A549 (cell line): Measurements from ENCODE around the gene APOBEC4. TPM values are rescaled to one million over a fixed set of nuclear protein-coding genes. Genes with fewer than 3 reads are reported as not detected.

ENCODE experiments used
- ATAC-seq, 2 experiments: fragments of 200-7000 bp in 1 of 2; fragments of >200 bp in 1 of 2; cut with Nextera tagmentation in 1 of 2; cut with Tn5 transposase in 1 of 2; 3 replicates each; pipeline versions ENCODE4 v1.8.0 to v1.9.1; 2018 to 2020; ENCODE audit warnings: mild to moderate bottlenecking in 1 of 2, moderate library complexity in 1 of 2
- CTCF ChIA-PET: fragments of 300-600 bp; sonication (Branson Sonifier 250); formaldehyde crosslinking; extraction: SDS; loops from one replicate; lab custom pipeline; 2021; ENCODE audit warnings: antibody characterized with exemption, inconsistent platforms; lab: Yijun Ruan, JAX
- POLR2A ChIA-PET: fragments of 350-600 bp; formaldehyde crosslinking; extraction: SDS; loops from one replicate; lab custom pipeline; 2021; ENCODE audit warnings: antibody characterized with exemption, inconsistent platforms; lab: Yijun Ruan, JAX
- DNase-seq, 2 experiments: peaks; one replicate each; pipeline versions ENCODE4 v3.0.0 to v3.0.0-alpha.2; 2011 to 2016; ENCODE audit warnings: low read depth in 1 of 2, low spot score in 1 of 2
- FAIRE-seq: peaks from 2 replicates; lab custom pipeline; 2011; peaks lifted over from hg19 to GRCh38; lab: Jason Lieb, UNC
- H3K27ac ChIP-seq, 2 experiments: fragments of >200 bp; sonication (Bioruptor Twin); formaldehyde crosslinking; 3 replicates each; pipeline ENCODE4 v1.5.1; 2016 to 2017
- H3K4me1 ChIP-seq: fragments of >200 bp; sonication (Bioruptor Twin); formaldehyde crosslinking; 3 replicates; pipeline ENCODE4 v1.6.1; 2016
- H3K4me2 ChIP-seq: fragments of >200 bp; sonication (Bioruptor Twin); formaldehyde crosslinking; 3 replicates; pipeline ENCODE4 v1.6.1; 2016
- H3K4me3 ChIP-seq: fragments of >200 bp; sonication (Bioruptor Twin); formaldehyde crosslinking; 3 replicates; pipeline ENCODE4 v1.5.1; 2016
- H3K9me3 ChIP-seq: fragments of >200 bp; sonication (Bioruptor Twin); formaldehyde crosslinking; 3 replicates; pipeline ENCODE4 v1.6.1; 2016
- CHD4 ChIP-seq: fragments of 200-600 bp; sonication (generic); IDR thresholded peaks from 2 replicates; pipeline ENCODE4 v1.6.1; 2016; ENCODE audit warnings: antibody characterized with exemption, mild to moderate bottlenecking, borderline replicate concordance
- FOXS1 ChIP-seq: fragments of 250-450 bp; sonication (Bioruptor Pico); IDR thresholded peaks from 2 replicates; pipeline ENCODE4 v1.5.0; 2020; ENCODE audit warnings: mild to moderate bottlenecking, moderate library complexity
- HOXB13 ChIP-seq: fragments of 250-450 bp; sonication (Bioruptor Pico); IDR thresholded peaks from 2 replicates; pipeline ENCODE4 v1.5.0; 2020; ENCODE audit warnings: low read depth, mild to moderate bottlenecking, moderate library complexity
- MAFK ChIP-seq: fragments of 450-650 bp; IDR thresholded peaks from 2 replicates; pipeline ENCODE4 v1.6.1; 2014; ENCODE audit not compliant: partially characterized antibody
- MAZ ChIP-seq: fragments of 150-350 bp; IDR thresholded peaks from 2 replicates; pipeline ENCODE4 v1.6.1; 2014; ENCODE audit warnings: antibody characterized with exemption, low read depth, low read length, borderline replicate concordance
- PHF8 ChIP-seq: fragments of 200-600 bp; sonication (generic); IDR thresholded peaks from 2 replicates; pipeline ENCODE4 v1.6.1; 2016; ENCODE audit warnings: low read depth, mild to moderate bottlenecking, antibody characterized with exemption, moderate library complexity, borderline replicate concordance
- RAD21 ChIP-seq, 2 experiments: fragments of >200 bp in 1 of 2; sonication (Bioruptor Twin) in 1 of 2; formaldehyde crosslinking in 1 of 2; IDR thresholded peaks in 1 of 2; conservative IDR thresholded peaks in 1 of 2; 2 replicates in 1 of 2; 3 replicates in 1 of 2; pipeline ENCODE4 v1.6.1; 2012 to 2018; ENCODE audit warnings: inconsistent platforms in 1 of 2
- SMC3 ChIP-seq: fragments of >200 bp; sonication (Bioruptor Twin); formaldehyde crosslinking; IDR thresholded peaks from 3 replicates; pipeline ENCODE4 v1.6.1; 2018; ENCODE audit warnings: inconsistent platforms
- TFCP2L1 ChIP-seq: fragments of 250-450 bp; sonication (Bioruptor Pico); IDR thresholded peaks from 2 replicates; pipeline ENCODE4 v1.5.0; 2021; ENCODE audit warnings: mild to moderate bottlenecking
- ZC3H11A ChIP-seq: fragments of 450-650 bp; IDR thresholded peaks from 2 replicates; pipeline ENCODE4 v1.6.1; 2014; ENCODE audit warnings: antibody characterized with exemption, mild to moderate bottlenecking
- WGBS: methylation state at CpG from one replicate; pipeline ENCODE4 v1.1.6; 2017; ENCODE audit errors: missing lambda C conversion rate; 5-methylcytosine and 5-hydroxymethylcytosine counted together
- polyA minus RNA-seq: library from RNA; depleted of rRNA, polyadenylated mRNA; stranded (reverse); fragments of >200 nt; gene quantifications from 2 replicates; pipeline ENCODE4 v1.2.3, GENCODE V29; 2011; rRNA and poly(A)+ RNA removed
- polyA plus RNA-seq, 4 experiments: library from polyadenylated mRNA; depleted of rRNA in 3 of 4; stranded (reverse); fragments of >200 nt; fragmentation: RNase III in 1 of 4; extraction: RNeasy Plus Mini Kit Qiagen cat#74134 plus additional on column Dnase treatment in 1 of 4; gene quantifications; 2 replicates in 3 of 4; 3 replicates in 1 of 4; pipeline ENCODE4 v1.2.3, GENCODE V29; 2011 to 2017
- TF ChIP-seq, protein P1 (sequence below): fragments of 200-600 bp; sonication (generic); IDR thresholded peaks from 2 replicates; pipeline ENCODE4 v1.6.1; 2016; ENCODE audit warnings: antibody characterized with exemption, mild to moderate bottlenecking, moderate library complexity
- TF ChIP-seq, protein P2 (sequence below): fragments of >200 bp; sonication (Bioruptor Twin); formaldehyde crosslinking; IDR thresholded peaks from 2 replicates; pipeline ENCODE4 v1.6.1; 2016
- TF ChIP-seq, protein P3 (sequence below): fragments of 250-450 bp; sonication (Bioruptor Pico); IDR thresholded peaks from 2 replicates; pipeline ENCODE4 v1.5.0; 2021; ENCODE audit warnings: mild to moderate bottlenecking, moderate library complexity, borderline replicate concordance

The APOBEC4 gene, protein sequence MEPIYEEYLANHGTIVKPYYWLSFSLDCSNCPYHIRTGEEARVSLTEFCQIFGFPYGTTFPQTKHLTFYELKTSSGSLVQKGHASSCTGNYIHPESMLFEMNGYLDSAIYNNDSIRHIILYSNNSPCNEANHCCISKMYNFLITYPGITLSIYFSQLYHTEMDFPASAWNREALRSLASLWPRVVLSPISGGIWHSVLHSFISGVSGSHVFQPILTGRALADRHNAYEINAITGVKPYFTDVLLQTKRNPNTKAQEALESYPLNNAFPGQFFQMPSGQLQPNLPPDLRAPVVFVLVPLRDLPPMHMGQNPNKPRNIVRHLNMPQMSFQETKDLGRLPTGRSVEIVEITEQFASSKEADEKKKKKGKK
- polyA plus RNA-seq (2011; rRNA removed) (not detected in 2 replicates), polyA plus RNA-seq (2017; fragmentation: RNase III; extraction: RNeasy Plus Mini Kit Qiagen cat#74134 plus additional on column Dnase treatment) (not detected in 3 replicates), polyA minus RNA-seq (not detected in 2 replicates)
- not detected in 2 replicates for polyA plus RNA-seq (2012; cell fraction: cytosol; rRNA removed)
- polyA plus RNA-seq (2012; cell fraction: nucleus; rRNA removed), result not detected in 2 replicates

DNA sequence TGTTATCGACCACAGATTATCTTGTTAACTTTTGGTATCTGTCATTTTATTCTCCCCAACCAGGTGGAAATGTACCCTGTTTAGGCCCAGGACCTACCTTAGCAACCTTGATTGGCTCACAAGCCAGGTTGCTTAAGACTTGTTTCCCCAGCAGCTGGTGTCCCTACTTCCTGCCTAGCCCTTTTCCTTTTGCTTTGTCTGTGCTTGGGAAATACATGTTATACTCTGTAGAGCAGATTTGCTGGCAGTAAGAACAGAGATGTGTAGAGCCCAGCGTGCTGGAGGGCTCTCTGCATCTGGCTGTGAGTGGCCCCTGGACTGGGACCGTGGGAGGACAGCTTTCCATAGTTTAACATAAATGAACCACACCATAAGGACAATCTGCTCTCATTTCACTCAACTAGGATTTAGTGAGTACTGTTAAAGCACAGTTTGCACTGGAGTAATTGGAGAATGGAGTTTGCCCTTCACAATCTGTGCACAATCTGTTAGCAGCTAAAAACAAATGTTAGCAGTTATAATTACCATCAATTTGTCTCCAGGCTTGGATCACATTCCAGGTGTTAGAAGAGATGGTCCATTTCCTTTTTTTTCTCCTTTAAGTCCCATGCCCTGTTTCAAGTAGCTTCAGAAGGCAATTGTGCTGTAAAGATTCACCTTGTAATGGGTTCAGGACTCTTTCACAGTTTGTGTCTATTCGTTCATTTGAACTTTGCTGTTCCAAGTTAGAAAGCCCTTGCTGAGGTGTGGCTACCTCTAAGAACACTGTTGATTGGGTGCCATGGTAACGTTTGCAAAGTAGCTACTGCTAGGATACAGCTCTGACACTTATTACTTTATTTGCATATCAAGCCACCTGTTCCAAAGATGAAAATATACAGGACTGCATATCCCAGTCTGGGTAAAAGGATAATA lies at the start of gene APOBEC4:
TSS of gene APOBEC4 (minus strand) at position 770 of the 915 bp plus-strand sequence. CDS start 4,535 bp downstream, outside the sequence.
- Histone ChIP-seq H3K4me2 (no peak within 1 kb of the TSS), H3K27ac (no peak within 1 kb of the TSS), H3K4me1 (peaks cover 4% of the 10 kb centered on the region; the same call in 1 of the 3 replicates), H3K9me3 (no peaks in the 10 kb centered on the region), H3K4me3 (no peak within 1 kb of the TSS)
- DNase-seq (no peak), ATAC-seq (no peak), FAIRE-seq (no peak)
- TF ChIP-seq TFCP2L1 (CRISPR knock-in tag), result no peak
- no peak for TF ChIP-seq PHF8
- TF ChIP-seq FOXS1 (CRISPR knock-in tag), result no peak
- TF ChIP-seq, protein P1, sequence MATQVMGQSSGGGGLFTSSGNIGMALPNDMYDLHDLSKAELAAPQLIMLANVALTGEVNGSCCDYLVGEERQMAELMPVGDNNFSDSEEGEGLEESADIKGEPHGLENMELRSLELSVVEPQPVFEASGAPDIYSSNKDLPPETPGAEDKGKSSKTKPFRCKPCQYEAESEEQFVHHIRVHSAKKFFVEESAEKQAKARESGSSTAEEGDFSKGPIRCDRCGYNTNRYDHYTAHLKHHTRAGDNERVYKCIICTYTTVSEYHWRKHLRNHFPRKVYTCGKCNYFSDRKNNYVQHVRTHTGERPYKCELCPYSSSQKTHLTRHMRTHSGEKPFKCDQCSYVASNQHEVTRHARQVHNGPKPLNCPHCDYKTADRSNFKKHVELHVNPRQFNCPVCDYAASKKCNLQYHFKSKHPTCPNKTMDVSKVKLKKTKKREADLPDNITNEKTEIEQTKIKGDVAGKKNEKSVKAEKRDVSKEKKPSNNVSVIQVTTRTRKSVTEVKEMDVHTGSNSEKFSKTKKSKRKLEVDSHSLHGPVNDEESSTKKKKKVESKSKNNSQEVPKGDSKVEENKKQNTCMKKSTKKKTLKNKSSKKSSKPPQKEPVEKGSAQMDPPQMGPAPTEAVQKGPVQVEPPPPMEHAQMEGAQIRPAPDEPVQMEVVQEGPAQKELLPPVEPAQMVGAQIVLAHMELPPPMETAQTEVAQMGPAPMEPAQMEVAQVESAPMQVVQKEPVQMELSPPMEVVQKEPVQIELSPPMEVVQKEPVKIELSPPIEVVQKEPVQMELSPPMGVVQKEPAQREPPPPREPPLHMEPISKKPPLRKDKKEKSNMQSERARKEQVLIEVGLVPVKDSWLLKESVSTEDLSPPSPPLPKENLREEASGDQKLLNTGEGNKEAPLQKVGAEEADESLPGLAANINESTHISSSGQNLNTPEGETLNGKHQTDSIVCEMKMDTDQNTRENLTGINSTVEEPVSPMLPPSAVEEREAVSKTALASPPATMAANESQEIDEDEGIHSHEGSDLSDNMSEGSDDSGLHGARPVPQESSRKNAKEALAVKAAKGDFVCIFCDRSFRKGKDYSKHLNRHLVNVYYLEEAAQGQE, result no peak
- no peak for TF ChIP-seq CHD4
- TF ChIP-seq, protein P2, sequence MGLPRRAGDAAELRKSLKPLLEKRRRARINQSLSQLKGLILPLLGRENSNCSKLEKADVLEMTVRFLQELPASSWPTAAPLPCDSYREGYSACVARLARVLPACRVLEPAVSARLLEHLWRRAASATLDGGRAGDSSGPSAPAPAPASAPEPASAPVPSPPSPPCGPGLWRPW, result no peak
- TF ChIP-seq SMC3, result no peak
- CTCF ChIA-PET, result interaction anchor here (0.5 to 6.2 kb wide), 8 partner anchors 14 to 570 kb away, joined by 3 to 142 read pairs (median 5); no protein-coding TSS in a partner anchor
- WGBS, result 39% methylated on average over 5 of the region's 5 CpGs
- POLR2A ChIA-PET, result no interaction called here

DNA sequence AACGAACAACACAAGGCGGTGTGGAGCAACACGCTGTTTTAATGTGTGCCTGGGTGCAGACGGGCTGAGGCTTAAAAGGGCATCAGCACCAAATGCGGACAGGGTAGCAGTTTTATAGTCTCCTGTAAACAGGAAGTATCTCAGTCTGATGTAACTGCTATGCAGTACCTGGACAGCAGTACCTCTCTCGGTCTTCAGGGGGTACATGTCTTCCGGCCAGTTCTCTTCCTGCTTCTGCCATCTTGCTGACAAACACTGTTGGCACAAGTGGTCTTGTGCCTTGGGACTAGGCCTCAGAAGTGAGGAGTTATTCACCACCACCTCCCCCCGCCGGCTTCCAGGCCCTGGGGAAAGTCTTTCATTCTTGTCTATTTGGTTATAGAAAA lies 49.7 kb upstream of the APOBEC4 start:
- H3K9me3 ChIP-seq, result no peaks in the 10 kb centered on the region
- WGBS, result 90% methylated on average over 9 of the region's 9 CpGs
- DNase-seq, result peak in 1 of 2 experiments; percentile 26
- TF ChIP-seq ZC3H11A, result no peak
- no peak for TF ChIP-seq HOXB13 (CRISPR knock-in tag)
- no peak for TF ChIP-seq RAD21 (conservative IDR thresholded peaks at IDR 0.05 in 1 of 2, IDR thresholded peaks at IDR 0.05 in 1 of 2)
- TF ChIP-seq, protein P2, result no peak
- TF ChIP-seq, protein P3, sequence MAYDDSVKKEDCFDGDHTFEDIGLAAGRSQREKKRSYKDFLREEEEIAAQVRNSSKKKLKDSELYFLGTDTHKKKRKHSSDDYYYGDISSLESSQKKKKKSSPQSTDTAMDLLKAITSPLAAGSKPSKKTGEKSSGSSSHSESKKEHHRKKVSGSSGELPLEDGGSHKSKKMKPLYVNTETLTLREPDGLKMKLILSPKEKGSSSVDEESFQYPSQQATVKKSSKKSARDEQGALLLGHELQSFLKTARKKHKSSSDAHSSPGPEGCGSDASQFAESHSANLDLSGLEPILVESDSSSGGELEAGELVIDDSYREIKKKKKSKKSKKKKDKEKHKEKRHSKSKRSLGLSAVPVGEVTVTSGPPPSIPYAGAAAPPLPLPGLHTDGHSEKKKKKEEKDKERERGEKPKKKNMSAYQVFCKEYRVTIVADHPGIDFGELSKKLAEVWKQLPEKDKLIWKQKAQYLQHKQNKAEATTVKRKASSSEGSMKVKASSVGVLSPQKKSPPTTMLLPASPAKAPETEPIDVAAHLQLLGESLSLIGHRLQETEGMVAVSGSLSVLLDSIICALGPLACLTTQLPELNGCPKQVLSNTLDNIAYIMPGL (CRISPR knock-in tag), result no peak
- TF ChIP-seq MAZ, result no peak
- TF ChIP-seq MAFK, result no peak
- peak overlapping the region in 1 of 2 experiments; percentile 55; a peak in 4 of 6 replicates for H3K27ac ChIP-seq
- ATAC-seq, result no peak
- no peak overlapping the region for H3K4me3 ChIP-seq
- peaks cover 31% of the 10 kb centered on the region for H3K4me1 ChIP-seq
- H3K4me2 ChIP-seq, result no peak overlapping the region
- FAIRE-seq, result no peak
- POLR2A ChIA-PET, result no interaction called here
- CTCF ChIA-PET, result interaction anchor here (1.3 kb wide), 1 partner anchor 213 kb away, joined by 3 read pairs; no protein-coding TSS in a partner anchor
